Ramos (cell line): ENCODE measurements around the gene TTLL7.

ENCODE experiments used
- in situ Hi-C: fragments of 300-500 bp; cut with MboI; formaldehyde crosslinking; loops from one replicate; pipeline ENCODE4 v1.14.3; 2022; ENCODE audit warnings: low sequenced_read_pairs; ENCODE audit not compliant: unreplicated experiment

Gene TTLL7

GRCh38 chr1:83897516-83897915 is 101.4 kb downstream of the TTLL7 start:
- in situ Hi-C loops: no loop called here

DNA sequence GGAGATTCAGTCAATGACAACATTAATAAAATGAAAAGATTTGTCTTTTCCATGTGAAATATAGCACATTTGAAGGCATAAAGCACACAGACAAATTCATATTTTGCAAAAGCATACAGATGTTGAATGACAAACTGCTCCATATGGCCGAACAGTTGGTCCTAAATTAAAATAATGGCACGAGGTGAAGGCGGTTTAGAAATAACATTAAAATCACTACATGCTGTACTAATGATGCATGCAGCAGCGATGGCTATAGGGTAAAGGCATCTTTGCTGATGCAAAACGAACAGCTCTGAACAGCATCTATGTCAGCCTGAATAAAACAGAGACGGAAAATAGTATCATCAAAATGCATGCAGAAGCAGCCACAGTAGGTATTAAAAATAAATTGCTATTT is 102.6 kb downstream of the TTLL7 start:
- in situ Hi-C loops: no loop called here

GRCh38 chr1:83889707-83890106 is 109.2 kb downstream of the TTLL7 start:
- in situ Hi-C loops: no loop called here

DNA sequence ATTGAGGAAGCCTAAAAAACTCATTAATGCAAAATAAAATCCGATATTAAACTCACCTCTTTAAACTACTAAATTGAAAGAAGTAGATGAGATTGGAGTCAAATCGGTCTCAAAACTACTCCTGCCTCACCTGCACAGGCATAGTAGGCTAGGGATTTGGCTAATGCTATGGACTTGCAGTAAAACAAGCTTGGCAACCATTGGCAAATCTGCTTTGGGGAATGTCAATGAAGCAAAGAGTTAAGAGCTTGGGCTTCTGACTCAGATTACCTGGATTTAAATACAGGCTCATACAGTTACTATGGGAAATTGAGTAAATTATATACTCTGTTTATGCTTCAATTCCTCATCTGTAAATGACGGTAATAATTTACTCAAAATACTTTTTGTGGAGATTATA is 111.4 kb downstream of the TTLL7 start:
- in situ Hi-C loops: no loop called here

DNA sequence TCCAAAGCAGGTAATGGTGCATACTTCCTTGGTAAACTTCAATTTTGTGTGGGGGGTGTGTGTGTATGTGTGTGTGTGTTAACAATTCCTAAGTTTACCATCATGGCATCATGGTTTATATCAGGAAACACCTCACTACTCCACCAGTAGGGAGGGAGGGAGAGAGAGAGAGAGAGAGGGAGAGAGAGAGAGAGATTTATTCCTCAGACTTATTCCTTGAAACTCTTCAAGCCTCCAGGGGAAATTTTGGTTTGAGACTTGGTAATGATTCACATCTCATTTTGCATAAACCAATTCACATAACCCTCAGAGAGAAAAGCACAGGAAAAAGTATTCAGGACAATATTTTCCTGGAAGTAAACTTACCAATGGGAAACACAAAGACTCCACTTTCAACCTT is 115.0 kb downstream of the TTLL7 start:
- in situ Hi-C loops: no loop called here

- in situ Hi-C loops: no loop called here
Observed at GRCh38 chr1:83882906-83883305, 116.0 kb downstream of the TTLL7 start.

DNA sequence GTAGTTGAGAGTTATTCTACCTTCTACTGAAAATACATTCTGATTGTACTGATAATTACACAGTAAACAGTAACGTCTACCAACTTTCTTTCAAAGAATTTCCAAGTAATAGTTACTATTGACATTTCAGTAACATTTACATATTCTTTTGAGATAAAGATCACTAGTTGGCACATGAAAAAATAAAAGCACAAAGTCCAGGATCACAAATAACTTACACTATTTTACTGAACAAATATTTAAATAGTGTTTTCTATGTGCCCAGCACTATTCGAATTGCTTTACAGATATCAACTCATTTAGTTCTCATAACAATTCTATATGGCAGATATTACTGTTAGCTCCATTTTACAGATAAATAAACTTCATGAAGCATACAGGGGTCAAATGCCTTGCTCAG is 126.4 kb downstream of the TTLL7 start:
- in situ Hi-C loops: no loop called here

DNA sequence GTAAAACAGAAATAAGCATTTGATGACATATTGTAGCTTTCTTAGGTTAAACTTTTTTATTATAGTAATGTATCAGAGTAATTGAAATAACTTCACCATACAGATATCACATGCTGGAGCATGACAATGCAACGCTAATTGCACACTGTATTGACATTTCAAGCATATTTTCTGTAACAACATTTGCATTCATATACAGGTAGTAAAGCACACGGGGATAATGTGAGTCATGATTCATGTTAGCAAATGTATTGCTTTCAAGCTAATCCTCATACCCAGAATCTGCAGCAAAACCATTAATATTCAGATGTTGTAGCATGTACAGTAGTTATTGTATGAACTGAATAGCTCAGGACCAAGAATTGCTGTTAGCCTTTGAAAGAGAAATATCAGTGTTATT is 133.9 kb downstream of the TTLL7 start:
- in situ Hi-C loops: no loop called here

DNA sequence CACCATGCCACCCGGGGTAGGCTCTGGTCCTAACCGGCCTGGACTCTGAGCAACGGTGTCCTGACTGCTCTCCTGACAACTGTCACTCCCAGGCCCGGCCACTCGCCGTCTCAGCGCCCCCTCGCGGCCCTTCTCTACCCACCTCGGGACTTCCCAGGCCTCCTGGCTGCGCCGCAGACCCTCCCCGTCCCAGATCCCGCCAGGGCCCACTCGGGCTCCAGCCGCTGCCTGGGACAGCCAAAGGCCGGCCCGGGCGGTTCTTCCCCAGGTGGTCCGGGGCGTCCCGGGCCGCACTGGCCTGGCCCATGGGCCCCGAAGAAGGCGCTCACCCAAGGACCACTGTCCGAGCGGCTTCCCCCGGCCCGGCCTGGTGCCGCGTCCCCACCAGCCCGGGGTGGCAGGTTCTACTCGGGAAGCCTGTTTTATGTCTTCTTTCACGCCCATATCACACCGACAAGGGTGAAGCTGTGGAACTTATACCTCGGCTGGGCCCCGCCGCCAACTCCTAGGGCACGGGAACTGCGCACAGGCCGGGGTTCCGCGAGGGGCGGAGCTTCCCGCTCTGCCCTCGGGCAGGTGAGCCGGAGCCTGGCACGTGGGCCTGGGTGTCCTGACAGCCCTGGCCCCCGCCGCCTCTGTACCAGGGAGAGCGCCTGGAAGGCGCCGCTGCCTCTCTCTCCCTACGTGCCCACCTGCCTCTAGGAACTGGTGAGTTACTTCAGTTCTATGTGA is 138.3 kb downstream of the TTLL7 start:
- in situ Hi-C loops: no loop called here

DNA sequence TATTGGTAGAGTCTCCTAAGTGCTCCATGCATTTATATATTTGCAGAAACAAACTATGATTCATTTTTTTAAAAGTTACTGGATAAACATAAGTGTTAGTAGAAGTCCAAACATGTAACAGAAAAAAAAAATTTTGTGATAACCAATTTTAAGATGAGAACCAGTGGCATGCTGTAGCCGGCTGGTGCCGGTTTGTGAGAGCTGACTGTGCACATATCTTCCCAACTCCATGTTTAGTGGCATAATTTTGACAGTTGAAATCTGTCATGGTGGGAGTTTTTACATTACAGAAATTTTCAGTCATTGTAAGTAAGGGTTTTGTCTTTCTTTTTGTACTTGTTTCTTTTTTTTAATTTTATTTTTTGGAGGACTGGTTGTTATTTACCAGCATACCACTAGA is 141.2 kb downstream of the TTLL7 start:
- in situ Hi-C loops: no loop called here

DNA sequence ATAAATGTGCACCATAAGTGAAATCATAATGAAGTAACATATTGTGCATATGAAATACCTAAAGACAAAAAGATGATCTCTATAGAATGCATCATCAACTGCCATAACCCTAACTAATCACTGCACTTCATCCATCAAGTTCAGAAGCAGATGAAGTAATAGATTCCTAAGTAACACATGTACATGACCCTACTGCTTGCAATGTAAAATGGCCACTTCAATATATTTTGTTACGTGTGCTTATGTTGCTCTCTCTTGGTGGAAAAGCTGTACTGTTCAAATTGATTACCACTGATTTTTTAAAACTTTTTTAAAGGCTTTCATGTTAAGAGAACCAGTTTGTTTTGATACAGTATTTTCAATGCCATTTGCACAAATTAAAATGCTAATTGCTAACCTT is 141.8 kb downstream of the TTLL7 start:
- in situ Hi-C loops: no loop called here

- in situ Hi-C loops: no loop called here
Observed at GRCh38 chr1:83856381-83856780, 142.6 kb downstream of the TTLL7 start.

GRCh38 chr1:83854456-83854855 is 144.5 kb downstream of the TTLL7 start:
- in situ Hi-C loops: no loop called here

- in situ Hi-C loops: no loop called here
Observed at GRCh38 chr1:83850834-83851233, 148.1 kb downstream of the TTLL7 start.

- in situ Hi-C loops: no loop called here
Observed at GRCh38 chr1:83849191-83850061, 149.5 kb downstream of the TTLL7 start.

DNA sequence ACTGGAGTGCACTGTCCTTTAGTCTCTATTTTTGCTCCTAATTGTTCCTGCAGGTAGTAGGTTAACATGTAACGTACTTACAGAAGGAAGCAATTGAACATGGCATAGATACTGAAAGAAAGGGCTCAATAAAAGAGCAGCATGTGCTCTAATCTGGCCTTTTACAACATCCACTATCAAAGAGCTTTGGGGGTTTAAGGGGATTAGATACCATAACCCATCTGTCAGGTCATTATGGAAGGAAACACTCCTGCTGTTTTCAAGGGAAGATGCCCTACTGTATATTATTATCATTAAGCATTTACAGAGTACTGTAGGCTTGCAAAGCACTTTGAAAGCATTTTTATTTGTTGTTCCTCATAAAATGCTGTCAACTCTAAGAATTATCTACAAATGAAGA is 152.8 kb downstream of the TTLL7 start:
- in situ Hi-C loops: no loop called here

DNA sequence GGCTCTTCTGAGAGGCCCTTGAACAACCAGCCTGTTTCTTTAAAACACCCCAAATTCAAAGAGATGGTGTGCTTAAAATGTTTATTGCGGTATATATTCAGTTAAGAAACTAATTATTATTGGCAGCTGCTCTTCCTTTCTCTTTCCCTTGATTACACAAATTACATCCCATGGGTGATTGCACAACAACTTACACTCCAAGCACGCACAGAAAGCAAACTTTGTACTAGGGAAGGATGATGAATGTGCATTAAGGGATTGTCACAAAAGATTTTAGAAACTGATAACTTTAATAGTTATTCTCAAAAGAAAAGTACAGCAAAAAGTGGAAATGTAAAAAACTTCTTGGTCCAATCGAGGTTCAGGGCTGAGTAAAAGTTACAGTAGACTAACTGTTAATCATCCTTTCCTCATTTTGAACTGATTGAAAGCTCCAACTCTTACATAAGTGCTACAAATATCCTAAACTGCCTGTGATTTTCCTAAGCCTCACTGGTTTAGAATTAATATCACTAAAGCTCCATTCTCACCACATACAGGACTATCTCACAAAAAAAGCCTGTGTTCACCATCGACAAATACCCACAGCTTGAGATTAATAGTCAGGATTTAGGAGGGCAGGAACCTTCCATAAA is 153.4 kb downstream of the TTLL7 start:
- in situ Hi-C loops: no loop called here

- in situ Hi-C loops: no loop called here
Observed at GRCh38 chr1:83844546-83844945, 154.4 kb downstream of the TTLL7 start.

- in situ Hi-C loops: no loop called here
Observed at GRCh38 chr1:83839566-83840173, 159.3 kb downstream of the TTLL7 start.

DNA sequence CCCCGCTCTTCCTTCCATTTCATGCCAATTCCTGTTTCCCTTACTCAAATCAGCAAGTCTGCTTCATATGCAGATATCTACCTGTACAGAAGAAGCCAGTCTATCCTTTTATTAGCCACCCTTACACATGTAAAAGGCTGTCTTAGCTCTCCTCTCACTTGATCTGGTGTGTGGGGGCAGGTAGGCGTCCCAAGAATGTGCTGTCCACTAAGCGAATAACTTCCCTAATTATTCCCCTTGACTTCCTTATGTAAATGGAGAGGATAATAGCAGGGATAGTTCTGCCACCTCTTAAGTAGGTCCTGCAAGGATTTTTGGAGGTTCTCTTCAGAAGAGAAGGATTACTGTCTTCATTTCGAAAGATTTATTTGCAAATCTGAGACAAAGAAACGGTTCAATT is 160.4 kb downstream of the TTLL7 start:
- in situ Hi-C loops: no loop called here

DNA sequence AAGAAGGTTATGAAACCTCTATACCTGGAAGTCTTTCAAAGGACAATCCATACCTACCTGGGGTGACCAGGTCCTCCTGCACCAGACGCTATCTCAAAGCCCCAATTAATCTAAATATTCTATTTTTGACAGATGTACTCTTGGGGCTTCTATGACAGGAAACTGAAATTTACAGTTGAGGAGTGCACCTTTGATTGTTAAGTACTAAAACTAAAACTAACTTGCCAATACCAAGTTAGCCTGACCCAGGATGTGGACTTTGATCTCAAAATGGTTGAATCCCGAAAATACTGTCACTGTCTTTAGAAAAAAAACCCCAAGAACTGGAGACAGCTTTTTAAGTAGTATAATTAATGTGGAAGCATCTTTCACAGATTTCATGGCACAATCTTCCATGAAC is 162.4 kb downstream of the TTLL7 start:
- in situ Hi-C loops: no loop called here
